K562 (cell line): ENCODE results near the gene PLXNB2. TPM values are rescaled to one million over a fixed set of nuclear protein-coding genes. Genes with fewer than 3 reads are reported as not detected.

Source experiments
- BMI1 ChIP-seq: fragments of 150-350 bp; IDR thresholded peaks from 2 replicates; pipeline ENCODE4 v1.6.1; 2014; ENCODE audit warnings: low read length
- GMEB1 ChIP-seq: fragments of 250-450 bp; sonication (Bioruptor Pico); IDR thresholded peaks from 2 replicates; pipeline ENCODE4 v1.4.0; 2020; ENCODE audit warnings: mild to moderate bottlenecking
- HMG20A ChIP-seq: fragments of 450-650 bp; formaldehyde crosslinking; conservative IDR thresholded peaks from 2 replicates; pipeline ENCODE4 v1.4.0; 2020; ENCODE audit warnings: mild to moderate bottlenecking, mixed read lengths
- LARP7 ChIP-seq: fragments of 450-650 bp; IDR thresholded peaks from 2 replicates; pipeline ENCODE4 v1.6.1; 2016
- MEF2A ChIP-seq: IDR thresholded peaks from 2 replicates; pipeline ENCODE4 v1.6.1; 2011; ENCODE audit warnings: low read depth, mild to moderate bottlenecking, low read length, moderate library complexity; ENCODE audit not compliant: control insufficient read depth
- MEF2D ChIP-seq: conservative IDR thresholded peaks from 2 replicates; pipeline ENCODE4 v1.6.1; 2016; ENCODE audit warnings: low read depth, missing genetic modification characterization, missing compliant biosample characterization
- RBBP5 ChIP-seq: fragments of 200-600 bp; sonication (generic); IDR thresholded peaks from 2 replicates; pipeline ENCODE4 v1.6.1; 2012; ENCODE audit warnings: borderline replicate concordance, mild to moderate bottlenecking, low read length, control low read depth, inconsistent platforms; ENCODE audit not compliant: insufficient read depth, poor library complexity, severe bottlenecking
- SIX5 ChIP-seq, 2 experiments: IDR thresholded peaks; 2 replicates each; pipeline ENCODE4 v1.6.1; 2011; ENCODE audit warnings: low read length in 2 of 2, borderline replicate concordance in 1 of 2, low read depth in 1 of 2, mild to moderate bottlenecking in 1 of 2, moderate library complexity in 1 of 2; ENCODE audit not compliant: insufficient read depth in 1 of 2
- SP2 ChIP-seq: IDR thresholded peaks from 2 replicates; pipeline ENCODE4 v1.6.1; 2011; ENCODE audit warnings: mild to moderate bottlenecking, low read depth, low read length, moderate library complexity; ENCODE audit not compliant: poor library complexity, severe bottlenecking; ENCODE audit errors: extremely low read depth
- TARDBP ChIP-seq: fragments of 450-650 bp; IDR thresholded peaks from 2 replicates; pipeline ENCODE4 v1.6.1; 2016
- ZBTB9 ChIP-seq: fragments of 450-650 bp; formaldehyde crosslinking; IDR thresholded peaks from 2 replicates; pipeline ENCODE4 v1.4.0; 2020; ENCODE audit warnings: mild to moderate bottlenecking, moderate library complexity
- ZNF280B ChIP-seq: fragments of 250-450 bp; sonication (Bioruptor Pico); IDR thresholded peaks from 2 replicates; pipeline ENCODE4 v1.5.1; 2021; ENCODE audit warnings: mild to moderate bottlenecking
- ZNF518B ChIP-seq: fragments of 250-450 bp; sonication (Bioruptor Pico); IDR thresholded peaks from 2 replicates; pipeline ENCODE4 v1.5.0; 2021; ENCODE audit warnings: mild to moderate bottlenecking, moderate library complexity
- ZNF740 ChIP-seq, 3 experiments: fragments of 200-800 bp in 1 of 3; sonication (Bioruptor generic) in 1 of 3; sonication (generic) in 1 of 3; formaldehyde crosslinking in 1 of 3; IDR thresholded peaks; 2 replicates each; pipeline versions ENCODE4 v1.6.1 to v1.8.0; 2016 to 2022; ENCODE audit warnings: mild to moderate bottlenecking in 2 of 3, missing compliant biosample characterization in 2 of 3, missing genetic modification characterization in 2 of 3, missing genetic modification reagents in 1 of 3
- ZNF79 ChIP-seq: fragments of 250-450 bp; sonication (Bioruptor Pico); IDR thresholded peaks from 2 replicates; pipeline ENCODE4 v1.4.0; 2020; ENCODE audit warnings: low read depth, mild to moderate bottlenecking, moderate library complexity
- polyA plus RNA-seq, 8 experiments: library from polyadenylated mRNA; depleted of rRNA in 4 of 8; stranded (reverse) in 5 of 8; unstranded in 3 of 8; fragments of >200 nt; fragmentation: Nextera tagmentation in 2 of 8; fragmentation: Illumina TruSeq in 1 of 8; extraction: Ambion mirVana in 2 of 8; extraction: Trizol in 1 of 8; gene quantifications; 2 replicates each; pipeline versions ENCODE4 v1.2.1 to v1.2.3, GENCODE V29; 2011 to 2014; ENCODE audit warnings: inconsistent platforms in 1 of 8, missing spikeins in 1 of 8
- total RNA-seq, 7 experiments: library from RNA; depleted of rRNA in 6 of 7; stranded (reverse); fragments of >200 nt in 6 of 7; fragmentation: Illumina TruSeq in 2 of 7; extraction: Trizol in 2 of 7; gene quantifications; 2 replicates each; pipeline versions ENCODE4 v1.2.1 to v1.2.3, GENCODE V29; 2011 to 2021; ENCODE audit warnings: low replicate concordance in 1 of 7

PLXNB2 gene
- total and polyA plus RNA-seq, 9 of the 15 experiments (the other 6 are each of a cell fraction or from before 2014, with no cell fraction given), result 0.15 to 45.1 (median 13.6) TPM

GRCh38 chr22:50342651-50343540 lies 35.5 kb upstream of the PLXNB2 start, which contains the start of gene PPP6R2 (continued):
- TF ChIP-seq SP2 (no peak), BMI1 (no peak), ZBTB9 (CRISPR knock-in tag) (no peak), ZNF518B (CRISPR knock-in tag) (no peak), ZNF79 (no peak), RBBP5 (peak; percentile 84), ZNF280B (CRISPR knock-in tag) (no peak), GMEB1 (CRISPR knock-in tag) (peak; percentile 41; the same call in 1 of the 2 replicates), LARP7 (no peak), HMG20A (CRISPR knock-in tag) (no peak), SIX5 (IDR thresholded peaks at IDR 0.05; ENCODE audit: borderline replicate concordance in 1 of 2, insufficient read depth in 1 of 2, low read depth in 1 of 2, low read length in 2 of 2) (no peak), MEF2D (no peak), ZNF740 (CRISPR knock-in tag; IDR thresholded peaks at IDR 0.05) (peak; percentile 76), ZNF740 (tag; IDR thresholded peaks at IDR 0.05) (no peak), MEF2A (no peak), TARDBP (no peak)
